ENCODE results near the gene NDUFB4.
"Not testable (repeated sequence)": the region's sequence is repeated elsewhere in the genome, so short reads cannot be mapped to it uniquely, and the experiment has no call there.

GRCh38 chr3:120616745-120617144, 20.6 kb downstream of the NDUFB4 start:
- TF ChIP-seq E2F1 (CRISPR knock-in tag; IDR thresholded peaks at IDR 0.05); USF2 (CRISPR knock-in tag; IDR thresholded peaks at IDR 0.05); CTCF (IDR thresholded peaks at IDR 0.05); USF1 (CRISPR knock-in tag; IDR thresholded peaks at IDR 0.05); CDX4 (CRISPR knock-in tag; IDR thresholded peaks at IDR 0.05; ENCODE audit: borderline replicate concordance); ZNF423 (CRISPR knock-in tag; IDR thresholded peaks at IDR 0.05); MAX (CRISPR knock-in tag; IDR thresholded peaks at IDR 0.05): not testable (repeated sequence)
